ENCODE results near the gene STK39.

DNA sequence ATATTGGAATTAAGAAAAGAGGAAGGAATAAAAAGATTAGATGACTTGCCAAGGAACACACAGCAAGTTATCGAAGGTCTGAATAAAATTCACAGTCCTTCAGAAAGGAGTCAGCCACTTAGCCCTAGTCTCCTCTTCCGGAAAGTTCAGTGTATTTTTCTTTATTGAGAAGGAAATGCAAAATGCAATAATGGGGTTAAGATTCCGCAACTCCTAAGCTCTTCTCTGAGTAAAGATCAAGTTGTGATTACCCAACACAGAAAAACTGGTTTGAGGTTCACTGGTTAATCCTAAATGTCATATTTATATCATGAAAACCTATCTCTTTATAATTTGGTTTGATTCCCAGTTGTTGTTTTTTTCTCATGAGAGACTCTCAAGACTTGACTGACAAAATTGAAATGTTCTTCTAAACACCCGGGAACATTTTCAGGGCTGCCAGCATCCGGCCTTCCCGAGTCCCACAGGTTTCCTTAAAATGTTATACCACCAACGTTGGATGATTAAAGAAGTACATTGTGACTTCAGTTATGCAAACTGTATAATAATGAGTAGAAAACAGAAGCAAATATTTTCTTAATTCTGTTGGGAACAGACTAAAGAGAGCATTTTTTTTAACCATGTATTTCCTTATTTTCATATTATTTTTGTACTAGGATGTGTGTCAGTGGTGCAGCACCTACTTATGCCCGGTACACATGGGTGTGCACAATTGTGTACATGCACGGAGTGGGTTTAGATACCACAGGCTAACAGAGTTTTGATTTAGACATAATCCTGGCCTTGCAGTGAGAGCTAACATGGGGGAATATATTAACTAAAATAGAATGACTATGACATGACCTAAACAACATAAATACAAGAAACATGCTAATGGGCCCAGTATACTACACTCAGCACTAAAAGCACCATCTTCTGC is 100.2 kb downstream of the STK39 start:
- TF ChIP-seq, protein P1, sequence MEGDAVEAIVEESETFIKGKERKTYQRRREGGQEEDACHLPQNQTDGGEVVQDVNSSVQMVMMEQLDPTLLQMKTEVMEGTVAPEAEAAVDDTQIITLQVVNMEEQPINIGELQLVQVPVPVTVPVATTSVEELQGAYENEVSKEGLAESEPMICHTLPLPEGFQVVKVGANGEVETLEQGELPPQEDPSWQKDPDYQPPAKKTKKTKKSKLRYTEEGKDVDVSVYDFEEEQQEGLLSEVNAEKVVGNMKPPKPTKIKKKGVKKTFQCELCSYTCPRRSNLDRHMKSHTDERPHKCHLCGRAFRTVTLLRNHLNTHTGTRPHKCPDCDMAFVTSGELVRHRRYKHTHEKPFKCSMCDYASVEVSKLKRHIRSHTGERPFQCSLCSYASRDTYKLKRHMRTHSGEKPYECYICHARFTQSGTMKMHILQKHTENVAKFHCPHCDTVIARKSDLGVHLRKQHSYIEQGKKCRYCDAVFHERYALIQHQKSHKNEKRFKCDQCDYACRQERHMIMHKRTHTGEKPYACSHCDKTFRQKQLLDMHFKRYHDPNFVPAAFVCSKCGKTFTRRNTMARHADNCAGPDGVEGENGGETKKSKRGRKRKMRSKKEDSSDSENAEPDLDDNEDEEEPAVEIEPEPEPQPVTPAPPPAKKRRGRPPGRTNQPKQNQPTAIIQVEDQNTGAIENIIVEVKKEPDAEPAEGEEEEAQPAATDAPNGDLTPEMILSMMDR (IDR thresholded peaks at IDR 0.05), result no peak
- TF ChIP-seq POLR2A (IDR thresholded peaks at IDR 0.05), result no peak

All from right lobe of liver (tissue), 4 donors.